ENCODE measurements around the gene ROR1.

Gene ROR1

GRCh38 chr1:64029037-64029436 lies 255.2 kb downstream of the ROR1 start:
- in situ Hi-C loops (cut with MboI; ENCODE audit: low sequenced_read_pairs, unreplicated experiment) = no loop called here
- no peak for DNase-seq (ENCODE audit: low spot score)
- no peak for TF ChIP-seq CTCF (IDR thresholded peaks at IDR 0.05; ENCODE audit: borderline replicate concordance, control extremely low read depth, extremely low read depth, insufficient read depth, missing control alignments)

- TF ChIP-seq CTCF (IDR thresholded peaks at IDR 0.05; ENCODE audit: borderline replicate concordance, control extremely low read depth, extremely low read depth, insufficient read depth, missing control alignments) = no peak
- no peak for DNase-seq (ENCODE audit: low spot score)
- in situ Hi-C loops (cut with MboI; ENCODE audit: low sequenced_read_pairs, unreplicated experiment) = no loop called here
Measured at GRCh38 chr1:64030411-64030810, 256.6 kb downstream of the ROR1 start.

GRCh38 chr1:64031236-64031635 lies 257.4 kb downstream of the ROR1 start:
- no peak for TF ChIP-seq CTCF (IDR thresholded peaks at IDR 0.05; ENCODE audit: borderline replicate concordance, control extremely low read depth, extremely low read depth, insufficient read depth, missing control alignments)
- in situ Hi-C loops (cut with MboI; ENCODE audit: low sequenced_read_pairs, unreplicated experiment) = no loop called here
- DNase-seq (ENCODE audit: low spot score) = no peak

- no peak for TF ChIP-seq CTCF (IDR thresholded peaks at IDR 0.05; ENCODE audit: borderline replicate concordance, control extremely low read depth, extremely low read depth, insufficient read depth, missing control alignments)
- no peak for DNase-seq (ENCODE audit: low spot score)
- in situ Hi-C loops (cut with MboI; ENCODE audit: low sequenced_read_pairs, unreplicated experiment) = no loop called here
Measured at GRCh38 chr1:64033667-64034220, 259.9 kb downstream of the ROR1 start.

- in situ Hi-C loops (cut with MboI; ENCODE audit: low sequenced_read_pairs, unreplicated experiment) = no loop called here
- TF ChIP-seq CTCF (IDR thresholded peaks at IDR 0.05; ENCODE audit: borderline replicate concordance, control extremely low read depth, extremely low read depth, insufficient read depth, missing control alignments) = no peak
- DNase-seq (ENCODE audit: low spot score) = no peak
Measured at GRCh38 chr1:64036549-64036948, 262.7 kb downstream of the ROR1 start.

GRCh38 chr1:64038119-64038518 lies 264.3 kb downstream of the ROR1 start:
- DNase-seq (ENCODE audit: low spot score) = no peak
- TF ChIP-seq CTCF (IDR thresholded peaks at IDR 0.05; ENCODE audit: borderline replicate concordance, control extremely low read depth, extremely low read depth, insufficient read depth, missing control alignments) = no peak
- in situ Hi-C loops (cut with MboI; ENCODE audit: low sequenced_read_pairs, unreplicated experiment) = no loop called here

- no peak for DNase-seq (ENCODE audit: low spot score)
- in situ Hi-C loops (cut with MboI; ENCODE audit: low sequenced_read_pairs, unreplicated experiment) = no loop called here
- no peak for TF ChIP-seq CTCF (IDR thresholded peaks at IDR 0.05; ENCODE audit: borderline replicate concordance, control extremely low read depth, extremely low read depth, insufficient read depth, missing control alignments)
Measured at GRCh38 chr1:64038965-64039364, 265.1 kb downstream of the ROR1 start.
